ENCODE data around the gene ZNF420.
"Not testable (repeated sequence)": the region's sequence is repeated elsewhere in the genome, so short reads cannot be mapped to it uniquely, and the experiment has no call there.

DNA sequence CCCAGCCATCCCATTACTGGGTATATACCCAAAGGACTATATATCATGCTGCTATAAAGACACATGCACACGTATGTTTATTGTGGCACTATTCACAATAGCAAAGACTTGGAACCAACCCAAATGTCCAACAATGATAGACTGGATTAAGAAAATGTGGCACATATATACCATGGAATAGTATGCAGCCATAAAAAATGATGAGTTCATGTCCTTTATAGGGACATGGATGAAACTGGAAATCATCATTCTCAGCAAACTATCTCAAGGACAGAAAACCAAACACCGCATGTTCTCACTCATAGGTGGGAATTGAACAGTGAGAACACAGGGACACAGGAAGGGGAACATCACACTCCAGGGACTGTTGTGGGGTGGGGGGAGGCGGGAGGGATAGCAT lies 43.9 kb downstream of the ZNF420 start:
- not testable (repeated sequence) for TF ChIP-seq CTCF, POLR2AphosphoS5, POLR2A, EP300 (IDR thresholded peaks at IDR 0.05)

All from upper lobe of left lung (tissue), 4 donors.